Testis (tissue), 3 donors: Measurements from ENCODE around the gene SEC22C. TPM values are rescaled to one million over a fixed set of nuclear protein-coding genes. Genes with fewer than 3 reads are reported as not detected.

ENCODE experiments used
- DNase-seq: peaks from one replicate; pipeline ENCODE4 v3.0.0-alpha.2; 2019
- H3K27ac ChIP-seq, 2 donors: fragments of 200-600 bp; sonication (generic); one replicate each; pipeline ENCODE4 v1.5.1; 2019
- H3K27me3 ChIP-seq: fragments of 200-600 bp; sonication (generic); one replicate; pipeline ENCODE4 v1.5.1; 2019
- H3K36me3 ChIP-seq: fragments of 200-600 bp; sonication (generic); one replicate; pipeline ENCODE4 v1.5.1; 2017; ENCODE audit warnings: low read depth; ENCODE audit errors: missing control alignments
- H3K4me1 ChIP-seq: fragments of 200-600 bp; sonication (generic); one replicate; pipeline ENCODE4 v1.5.1; 2019
- H3K4me3 ChIP-seq, 2 donors: fragments of 200-600 bp; sonication (generic); one replicate each; pipeline ENCODE4 v1.5.1; 2017 to 2019
- H3K9me3 ChIP-seq: fragments of 200-600 bp; sonication (generic); one replicate; pipeline ENCODE4 v1.5.1; 2017
- POLR2A ChIP-seq: fragments of 450-650 bp; IDR thresholded peaks from one replicate; pipeline ENCODE4 v1.6.1; 2017; ENCODE audit warnings: antibody characterized with exemption, mild to moderate bottlenecking, moderate library complexity
- WGBS, 2 donors: methylation state at CpG; one replicate each; pipeline ENCODE4 v1.1.5; 2018; 5-methylcytosine and 5-hydroxymethylcytosine counted together
- intact Hi-C: fragments of 100-400 bp; cut with DNase I; formaldehyde crosslinking; loops from one replicate; pipeline ENCODE4 v1.15.1; 2023; ENCODE audit warnings: low total_unique reads
- polyA plus RNA-seq: library from polyadenylated mRNA; stranded (reverse); fragments of 350-450 nt; fragmentation: Illumina TruSeq; extraction: RNeasy Lipid Tissue Mini Kit (QIAGEN cat#74804); gene quantifications from one replicate; pipeline ENCODE4 v1.2.3, GENCODE V29; 2014; ENCODE audit warnings: low read depth, low replicate concordance; ENCODE audit not compliant: insufficient read depth
- total RNA-seq, 2 donors: library from RNA; depleted of rRNA; stranded (reverse); fragments of >200 nt; gene quantifications; one replicate each; pipeline ENCODE4 v1.2.3, GENCODE V29; 2016
- TF ChIP-seq, protein P1 (sequence below), 3 experiments: fragments of 450-650 bp in 2 of 3; fragments of 200-600 bp in 1 of 3; sonication (generic) in 1 of 3; IDR thresholded peaks; one replicate each; pipeline ENCODE4 v1.5.1; 2016 to 2019; ENCODE audit warnings: antibody characterized with exemption in 3 of 3, mild to moderate bottlenecking in 2 of 3, moderate library complexity in 1 of 3

The SEC22C gene
- total and polyA plus RNA-seq, 3 donors from 2014 or later: 61.0 to 86.3 (median 66.0) TPM

- no peaks in the 10 kb centered on the region for H3K9me3 ChIP-seq
- DNase-seq: no peak
- no peaks in the 10 kb centered on the region for H3K27me3 ChIP-seq
- TF ChIP-seq POLR2A: no peak
- TF ChIP-seq, protein P1, sequence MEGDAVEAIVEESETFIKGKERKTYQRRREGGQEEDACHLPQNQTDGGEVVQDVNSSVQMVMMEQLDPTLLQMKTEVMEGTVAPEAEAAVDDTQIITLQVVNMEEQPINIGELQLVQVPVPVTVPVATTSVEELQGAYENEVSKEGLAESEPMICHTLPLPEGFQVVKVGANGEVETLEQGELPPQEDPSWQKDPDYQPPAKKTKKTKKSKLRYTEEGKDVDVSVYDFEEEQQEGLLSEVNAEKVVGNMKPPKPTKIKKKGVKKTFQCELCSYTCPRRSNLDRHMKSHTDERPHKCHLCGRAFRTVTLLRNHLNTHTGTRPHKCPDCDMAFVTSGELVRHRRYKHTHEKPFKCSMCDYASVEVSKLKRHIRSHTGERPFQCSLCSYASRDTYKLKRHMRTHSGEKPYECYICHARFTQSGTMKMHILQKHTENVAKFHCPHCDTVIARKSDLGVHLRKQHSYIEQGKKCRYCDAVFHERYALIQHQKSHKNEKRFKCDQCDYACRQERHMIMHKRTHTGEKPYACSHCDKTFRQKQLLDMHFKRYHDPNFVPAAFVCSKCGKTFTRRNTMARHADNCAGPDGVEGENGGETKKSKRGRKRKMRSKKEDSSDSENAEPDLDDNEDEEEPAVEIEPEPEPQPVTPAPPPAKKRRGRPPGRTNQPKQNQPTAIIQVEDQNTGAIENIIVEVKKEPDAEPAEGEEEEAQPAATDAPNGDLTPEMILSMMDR (IDR thresholded peaks at IDR 0.05): no peak
- H3K36me3 ChIP-seq: no peaks in the 10 kb centered on the region
- no peak overlapping the region for H3K27ac ChIP-seq
- 90 to 93% methylated on average over 3 of the region's 3 CpGs for WGBS, 2 donors
- no peak overlapping the region for H3K4me3 ChIP-seq
- peaks cover 4% of the 10 kb centered on the region for H3K4me1 ChIP-seq
- intact Hi-C loops: no loop called here
Measured at GRCh38 chr3:42546691-42547213, 35.0 kb downstream of the SEC22C start.

DNA sequence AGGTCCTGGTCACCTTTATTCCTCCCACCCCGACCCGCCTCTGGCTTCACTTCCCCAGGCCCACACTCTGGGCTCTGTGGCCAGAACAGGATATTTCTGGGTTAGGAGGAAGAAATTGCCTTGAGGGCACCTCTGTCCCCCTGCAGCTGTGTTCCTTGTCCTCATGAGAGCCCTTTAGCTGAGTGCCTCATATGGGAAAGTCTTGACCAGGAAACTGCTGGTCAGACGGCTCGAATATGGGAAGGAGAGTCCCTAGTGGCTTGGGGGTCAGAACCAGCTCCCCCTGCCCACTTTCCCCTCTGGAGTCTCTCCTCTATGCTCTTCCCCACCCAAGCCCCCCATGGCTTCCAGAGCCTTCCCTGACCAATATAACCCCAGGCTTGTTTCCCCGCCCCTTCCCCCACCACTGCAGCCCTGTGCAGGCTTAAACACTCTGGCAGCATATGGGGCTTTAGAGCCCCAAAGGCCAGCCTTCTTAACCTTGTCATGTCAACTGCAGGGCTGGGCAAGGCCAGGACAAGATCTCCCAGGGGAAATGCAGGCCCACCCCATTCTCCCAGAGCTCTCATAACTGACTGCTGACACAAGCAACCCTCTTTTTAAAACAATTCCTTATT, 36.4 kb downstream of the SEC22C start:
- Histone ChIP-seq H3K9me3 (no peaks in the 10 kb centered on the region), H3K27ac (no peak overlapping the region), H3K4me3 (no peak overlapping the region), H3K27me3 (no peaks in the 10 kb centered on the region), H3K4me1 (peaks cover 4% of the 10 kb centered on the region), H3K36me3 (no peaks in the 10 kb centered on the region)
- no peak for TF ChIP-seq POLR2A
- TF ChIP-seq, protein P1 (IDR thresholded peaks at IDR 0.05): no peak
- WGBS, 2 donors: 63 to 79% methylated on average over 5 of the region's 5 CpGs
- no peak for DNase-seq
- intact Hi-C loops: no loop called here

- no peak for DNase-seq
- no peaks in the 10 kb centered on the region for H3K9me3 ChIP-seq
- H3K27me3 ChIP-seq: no peaks in the 10 kb centered on the region
- TF ChIP-seq POLR2A: no peak
- TF ChIP-seq, protein P1 (IDR thresholded peaks at IDR 0.05): no peak
- intact Hi-C loops: no loop called here
- H3K4me1 ChIP-seq: peaks cover 4% of the 10 kb centered on the region
- 37 to 40% methylated on average over 10 to 12 of the region's 12 CpGs for WGBS, 2 donors
- H3K36me3 ChIP-seq: no peaks in the 10 kb centered on the region
- no peak overlapping the region for H3K27ac ChIP-seq
- H3K4me3 ChIP-seq: no peak overlapping the region
Measured at GRCh38 chr3:42544492-42545283, 37.1 kb downstream of the SEC22C start.

- 40 to 60% methylated on average over 3 of the region's 3 CpGs for WGBS, 2 donors
- no peaks in the 10 kb centered on the region for H3K36me3 ChIP-seq
- no peaks in the 10 kb centered on the region for H3K27me3 ChIP-seq
- DNase-seq: no peak
- H3K27ac ChIP-seq: no peak overlapping the region
- TF ChIP-seq, protein P1 (IDR thresholded peaks at IDR 0.05): no peak
- TF ChIP-seq POLR2A: no peak
- no peaks in the 10 kb centered on the region for H3K9me3 ChIP-seq
- H3K4me3 ChIP-seq: no peak overlapping the region
- peaks cover 4% of the 10 kb centered on the region for H3K4me1 ChIP-seq
- intact Hi-C loops: no loop called here
Measured at GRCh38 chr3:42541079-42541478, 40.7 kb downstream of the SEC22C start.
